ENCODE measurements around the gene C1orf21.

Gene C1orf21

GRCh38 chr1:184489908-184490307, 103.1 kb downstream of the C1orf21 start:
- no peak for DNase-seq

DNA sequence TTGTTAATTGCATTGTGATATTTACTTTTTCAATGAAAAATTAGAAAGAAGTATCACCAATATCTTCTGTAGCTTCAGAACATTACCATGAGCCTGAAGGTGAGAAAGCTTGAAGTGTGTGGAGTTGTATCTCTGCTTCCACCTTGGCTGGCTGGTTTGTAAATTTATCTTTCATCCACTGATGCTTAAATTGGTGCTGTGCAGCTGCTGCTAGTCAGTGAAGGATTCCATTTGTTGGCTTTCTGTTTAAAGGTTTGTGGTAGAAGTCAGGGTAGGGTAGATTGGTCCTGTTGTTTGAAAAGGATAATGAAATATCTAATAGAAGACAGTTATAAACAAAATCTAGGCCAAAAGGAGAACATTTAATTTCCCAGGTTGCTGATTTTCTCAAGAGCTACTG, 105.7 kb downstream of the C1orf21 start:
- no peak for DNase-seq

- DNase-seq, result no peak
Measured at GRCh38 chr1:184493987-184494388, 107.2 kb downstream of the C1orf21 start.

GRCh38 chr1:184494929-184495328, 108.1 kb downstream of the C1orf21 start:
- DNase-seq, result no peak

DNA sequence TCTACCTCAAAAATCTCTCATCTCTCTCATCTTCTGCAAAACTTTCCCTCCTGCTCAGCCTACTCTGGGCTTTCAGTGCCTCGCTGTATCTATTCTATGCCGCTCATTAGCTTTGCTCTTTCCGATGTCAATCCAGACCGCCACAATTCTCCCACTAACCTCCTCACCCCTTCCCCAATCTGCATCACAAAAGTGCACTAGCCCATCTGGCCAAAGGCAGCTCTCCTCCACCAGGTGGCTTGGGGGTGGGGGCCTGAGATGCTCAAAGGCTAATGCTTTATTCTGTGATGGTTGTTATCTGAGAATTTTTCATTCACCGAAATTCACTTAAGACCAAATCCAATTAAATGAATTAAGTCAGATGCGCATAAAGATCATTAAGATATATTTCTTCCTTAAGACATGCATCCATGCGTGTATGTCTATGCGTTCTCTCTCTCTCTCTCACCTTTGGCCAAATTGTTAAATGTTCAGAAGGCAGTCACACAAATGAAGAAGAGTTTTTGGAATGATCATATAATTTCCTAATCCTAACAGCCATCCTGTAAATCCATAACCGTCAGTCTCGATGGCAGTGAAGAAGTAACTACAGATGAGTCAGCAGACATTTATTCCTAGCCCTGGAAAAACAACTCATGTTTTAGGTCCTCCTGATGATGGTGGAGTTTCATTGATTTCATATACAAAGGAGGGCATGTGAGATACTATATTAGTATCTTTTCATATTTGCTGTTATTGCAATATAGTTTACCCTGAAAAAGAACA, 111.3 kb downstream of the C1orf21 start:
- DNase-seq, result no peak

DNA sequence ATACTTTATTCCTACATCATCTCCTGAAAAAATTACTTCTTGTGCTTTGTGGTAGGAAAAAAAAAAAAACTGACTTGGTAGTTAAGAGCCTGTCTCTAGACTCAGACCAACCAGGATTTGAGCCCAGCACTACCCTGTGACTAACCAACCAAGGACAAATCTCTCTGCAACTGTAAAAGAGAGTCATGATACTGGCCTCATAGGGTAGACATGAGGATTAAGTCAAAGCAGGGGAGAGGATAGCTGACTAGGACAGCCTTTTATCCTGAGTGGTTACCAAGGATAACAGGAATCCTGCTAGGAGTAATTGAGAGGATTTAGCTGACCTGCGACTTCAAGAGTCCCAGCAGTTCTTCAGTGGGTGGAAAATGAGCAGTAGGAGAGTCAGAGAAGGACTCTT, 112.8 kb downstream of the C1orf21 start:
- DNase-seq, result no peak

DNA sequence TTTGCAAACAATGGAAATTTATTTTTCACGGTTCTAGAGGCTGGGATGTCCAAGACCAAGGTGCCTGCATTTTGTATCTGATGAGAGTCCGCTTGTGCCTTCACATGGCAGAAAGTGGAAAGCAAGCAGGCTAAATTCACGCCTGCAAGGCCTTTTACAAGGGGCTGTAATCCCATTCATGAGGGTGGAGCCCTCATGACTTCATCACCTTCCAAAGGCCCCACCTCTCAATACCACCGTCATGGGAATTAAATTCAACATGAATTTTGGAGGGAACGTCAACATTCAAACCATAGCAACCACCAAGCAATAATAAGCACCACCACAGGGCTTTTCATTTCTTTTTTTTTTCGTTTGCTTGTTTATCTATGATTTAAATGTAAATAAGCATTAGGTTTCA, 115.3 kb downstream of the C1orf21 start:
- no peak for DNase-seq

DNA sequence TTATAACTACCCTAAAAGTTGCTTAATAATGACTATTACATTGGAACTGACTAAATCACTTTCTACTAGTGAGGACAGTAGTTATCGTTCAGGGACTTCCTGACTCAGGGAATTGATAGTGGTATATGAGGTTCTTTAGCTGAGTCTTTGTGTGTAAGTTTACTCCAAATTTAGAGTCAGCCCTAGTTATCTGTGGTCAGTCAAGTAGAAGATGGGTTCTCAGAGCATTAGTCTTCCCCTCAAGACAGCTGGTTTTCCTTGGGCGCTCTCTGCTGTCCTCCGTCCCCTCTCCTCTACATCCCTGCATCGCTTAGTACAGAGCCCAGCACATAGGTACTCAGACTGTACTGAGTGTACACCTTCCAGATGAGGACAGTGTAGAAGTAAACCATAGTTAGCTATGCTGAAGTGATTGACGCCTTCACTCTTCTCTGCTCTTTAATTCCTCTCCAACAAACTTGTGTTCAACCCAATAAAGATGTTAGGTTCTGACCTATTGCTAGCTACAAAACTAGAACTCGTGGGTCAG, 116.5 kb downstream of the C1orf21 start:
- no peak for DNase-seq

DNA sequence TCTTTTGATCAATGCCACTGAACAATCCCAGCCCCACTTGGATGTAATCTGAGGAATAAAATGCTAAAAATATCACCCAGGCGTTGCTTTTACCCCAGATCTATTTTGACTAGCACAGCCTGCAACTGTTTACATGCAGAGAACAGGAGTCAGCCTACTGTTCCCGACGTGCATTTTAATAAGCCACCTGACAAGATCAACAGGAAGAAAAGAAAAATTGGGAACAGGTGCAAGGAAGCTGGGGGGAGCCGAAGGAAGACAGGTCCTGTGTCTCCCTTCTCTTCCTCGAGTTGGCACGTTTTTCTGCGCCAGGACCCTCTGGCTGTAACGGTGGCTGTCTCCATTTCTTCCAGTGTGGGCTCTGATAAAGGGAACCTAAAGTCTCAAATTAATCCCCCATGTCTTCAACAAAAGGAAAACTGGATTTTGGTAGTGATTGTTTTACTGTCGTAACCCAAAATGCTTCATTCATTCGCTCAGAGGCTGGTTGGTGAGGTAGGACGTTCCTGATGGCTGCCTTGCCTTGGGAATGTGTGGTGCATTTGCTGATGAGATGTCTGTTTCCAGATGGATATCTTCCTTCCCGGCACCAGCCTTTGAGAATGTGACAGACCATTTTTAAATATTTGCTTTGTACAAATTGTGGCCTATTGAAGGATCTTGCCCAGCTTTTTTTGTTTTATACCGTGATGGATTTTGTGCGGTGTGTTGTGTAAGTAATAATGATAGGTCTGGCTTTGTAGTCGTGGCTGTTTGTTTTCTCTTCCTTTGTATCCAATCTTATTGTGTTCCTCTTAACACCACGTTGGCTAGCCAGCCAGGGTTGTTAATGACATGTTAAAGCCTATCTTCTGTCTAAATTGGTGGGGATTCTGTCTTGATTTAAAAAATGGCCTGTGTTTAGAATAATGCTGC, 117.5 kb downstream of the C1orf21 start:
- DNase-seq, result no peak

GRCh38 chr1:184504955-184505338, 118.1 kb downstream of the C1orf21 start:
- DNase-seq, result no peak

GRCh38 chr1:184506481-184506880, 119.7 kb downstream of the C1orf21 start:
- no peak for DNase-seq

GRCh38 chr1:184507165-184507564, 120.3 kb downstream of the C1orf21 start:
- DNase-seq, result no peak

DNA sequence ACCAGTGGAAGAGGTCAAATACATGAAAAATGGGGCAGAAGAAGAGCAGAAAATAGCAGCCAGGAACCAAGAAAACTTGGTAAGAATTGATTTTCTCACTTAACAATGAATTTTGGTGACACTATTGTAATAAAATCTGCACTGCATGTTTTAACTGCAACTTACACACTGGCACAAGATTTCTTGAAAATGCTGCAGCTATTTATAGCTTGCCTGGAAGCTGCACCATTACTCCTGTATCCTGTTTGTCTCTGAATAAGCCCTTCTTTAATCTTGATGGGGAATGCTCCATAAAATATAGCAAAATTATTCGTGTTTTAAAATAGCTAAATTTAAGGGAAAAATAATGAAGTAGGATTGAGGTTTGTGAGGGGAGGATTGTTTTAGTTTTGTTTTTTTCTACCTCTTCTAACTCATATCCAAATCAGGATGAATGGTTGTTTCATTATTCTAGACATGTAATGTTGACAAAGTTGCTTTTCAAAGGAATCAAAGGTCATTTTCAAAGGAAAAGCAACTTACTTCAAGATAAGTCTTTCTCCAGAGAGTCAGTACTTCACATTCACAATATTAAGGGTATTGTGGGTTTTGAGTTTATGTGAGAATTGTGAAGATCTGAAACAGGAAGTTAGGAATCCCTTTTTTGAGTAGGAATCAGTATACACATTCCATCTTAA, 120.9 kb downstream of the C1orf21 start:
- no peak for DNase-seq

DNA sequence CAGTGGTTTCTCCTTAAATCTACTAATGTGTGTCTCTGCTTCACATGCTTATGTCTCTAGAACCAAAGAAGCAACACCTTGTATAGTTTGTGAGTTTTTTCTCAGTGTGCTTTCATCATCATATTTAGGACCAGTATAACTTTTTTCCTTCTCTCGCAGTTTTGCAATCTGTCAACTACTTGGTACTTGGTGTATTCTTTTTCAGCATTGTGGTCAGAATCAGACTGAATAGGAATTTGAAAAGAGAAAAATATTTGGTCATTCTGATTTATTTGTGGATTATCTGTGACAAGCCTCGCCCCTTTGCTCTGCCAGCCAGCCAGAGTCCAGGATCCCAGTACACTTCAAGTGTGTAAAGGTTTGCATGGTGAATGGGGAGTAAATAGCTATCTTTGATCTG, 122.3 kb downstream of the C1orf21 start:
- DNase-seq, result no peak

DNA sequence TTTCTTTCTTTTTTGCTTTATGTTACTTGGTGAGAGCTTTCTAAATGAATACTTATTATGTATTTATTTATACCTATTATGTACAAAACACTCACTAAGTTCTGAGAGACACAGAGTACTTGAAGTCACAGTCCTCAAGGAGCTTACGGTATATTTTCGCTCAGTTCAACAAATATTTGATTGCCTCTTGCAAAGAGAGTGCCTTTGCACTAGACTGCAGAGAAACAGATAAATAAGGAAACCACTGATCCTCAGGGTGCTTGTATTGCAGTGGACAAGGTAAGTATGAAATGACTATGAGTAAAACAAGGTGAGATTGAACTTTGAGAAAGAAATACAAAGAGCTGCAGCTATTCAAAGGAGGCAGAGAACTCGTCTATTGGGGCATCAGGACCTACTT, 123.3 kb downstream of the C1orf21 start:
- DNase-seq, result no peak

GRCh38 chr1:184512724-184513123, 125.9 kb downstream of the C1orf21 start:
- no peak for DNase-seq

- no peak for DNase-seq
Measured at GRCh38 chr1:184513421-184513820, 126.6 kb downstream of the C1orf21 start.

GRCh38 chr1:184513966-184514365, 127.1 kb downstream of the C1orf21 start:
- no peak for DNase-seq

- DNase-seq, result no peak
Measured at GRCh38 chr1:184514447-184514846, 127.6 kb downstream of the C1orf21 start.

DNA sequence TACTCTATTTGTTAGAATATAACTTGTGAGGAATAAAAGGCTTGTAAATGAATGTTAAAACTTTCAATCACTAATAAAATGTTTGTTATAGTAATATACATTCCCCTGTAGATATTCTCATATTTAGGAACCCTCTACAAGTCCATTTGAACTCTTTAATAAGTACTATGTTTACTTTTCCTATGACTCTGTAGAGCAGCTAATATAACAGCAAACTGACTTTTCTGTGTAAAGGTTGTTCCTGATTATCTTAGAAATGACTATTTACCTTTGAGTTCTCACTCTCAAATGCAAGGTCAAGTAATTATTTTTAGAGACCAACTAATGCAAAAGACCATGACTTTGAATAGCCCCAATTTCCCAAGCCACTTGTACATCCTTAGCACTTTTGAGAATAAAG, 130.3 kb downstream of the C1orf21 start:
- no peak for DNase-seq

- DNase-seq, result no peak
Measured at GRCh38 chr1:184518736-184519357, 132.0 kb downstream of the C1orf21 start.

DNA sequence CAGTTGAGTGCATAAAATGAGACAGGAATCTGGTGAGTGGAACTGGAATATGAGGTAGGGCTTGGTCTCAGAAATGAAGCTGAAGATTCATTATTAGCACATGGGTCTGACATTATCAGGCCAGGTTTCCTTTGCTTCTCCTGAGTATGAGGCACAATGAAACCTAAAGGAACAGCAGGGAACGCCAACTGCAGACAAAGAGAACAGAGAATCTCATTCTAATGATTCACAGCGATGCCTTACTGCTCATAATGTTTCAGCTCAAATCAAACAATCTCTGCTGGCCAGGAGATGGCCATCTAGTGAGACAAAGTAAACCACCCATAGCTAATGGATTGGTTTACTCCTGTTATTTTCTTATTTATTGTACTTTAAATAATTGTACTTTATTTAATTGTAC, 133.5 kb downstream of the C1orf21 start:
- DNase-seq, result no peak

DNA sequence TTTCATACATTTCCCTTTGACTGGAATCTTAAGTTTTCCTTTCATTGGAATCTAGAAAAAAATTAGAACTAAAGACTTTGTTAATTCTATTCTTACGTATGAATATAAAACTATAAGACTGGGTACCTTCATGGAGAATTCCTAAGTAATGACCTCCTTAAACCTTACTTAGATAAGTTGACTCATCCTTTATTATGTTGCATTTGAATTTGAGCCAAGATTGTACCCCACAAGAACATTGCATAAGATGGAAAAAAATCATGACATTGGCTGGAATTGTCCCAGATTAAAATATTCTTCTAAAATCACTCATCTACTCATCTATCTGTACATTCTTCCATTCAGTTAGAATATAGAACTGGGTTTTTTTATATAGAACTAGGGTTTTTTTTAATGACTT, 137.4 kb downstream of the C1orf21 start:
- no peak for DNase-seq
